Epithelial cell of prostate (primary cell): ENCODE data around the gene IFRD2.
"Not testable (repeated sequence)": the region's sequence is repeated elsewhere in the genome, so short reads cannot be mapped to it uniquely, and the experiment has no call there.

ENCODE experiments used
- DNase-seq: peaks from one replicate; pipeline ENCODE4 v3.0.0-alpha.2; 2011; ENCODE audit warnings: low read depth, low spot score
- H3K27ac ChIP-seq: fragments of 450-650 bp; 2 replicates; pipeline ENCODE4 v1.5.1; 2017; ENCODE audit warnings: mild to moderate bottlenecking

Gene IFRD2

GRCh38 chr3:50324351-50325112 is 32.3 kb upstream of the IFRD2 start:
- DNase-seq = no peak
- no peak overlapping the region for H3K27ac ChIP-seq

- no peak overlapping the region for H3K27ac ChIP-seq
- no peak for DNase-seq
Observed at GRCh38 chr3:50323614-50324199, 31.5 kb upstream of the IFRD2 start.

GRCh38 chr3:50323092-50323600 is 30.9 kb upstream of the IFRD2 start:
- no peak overlapping the region for H3K27ac ChIP-seq
- DNase-seq = no peak

DNA sequence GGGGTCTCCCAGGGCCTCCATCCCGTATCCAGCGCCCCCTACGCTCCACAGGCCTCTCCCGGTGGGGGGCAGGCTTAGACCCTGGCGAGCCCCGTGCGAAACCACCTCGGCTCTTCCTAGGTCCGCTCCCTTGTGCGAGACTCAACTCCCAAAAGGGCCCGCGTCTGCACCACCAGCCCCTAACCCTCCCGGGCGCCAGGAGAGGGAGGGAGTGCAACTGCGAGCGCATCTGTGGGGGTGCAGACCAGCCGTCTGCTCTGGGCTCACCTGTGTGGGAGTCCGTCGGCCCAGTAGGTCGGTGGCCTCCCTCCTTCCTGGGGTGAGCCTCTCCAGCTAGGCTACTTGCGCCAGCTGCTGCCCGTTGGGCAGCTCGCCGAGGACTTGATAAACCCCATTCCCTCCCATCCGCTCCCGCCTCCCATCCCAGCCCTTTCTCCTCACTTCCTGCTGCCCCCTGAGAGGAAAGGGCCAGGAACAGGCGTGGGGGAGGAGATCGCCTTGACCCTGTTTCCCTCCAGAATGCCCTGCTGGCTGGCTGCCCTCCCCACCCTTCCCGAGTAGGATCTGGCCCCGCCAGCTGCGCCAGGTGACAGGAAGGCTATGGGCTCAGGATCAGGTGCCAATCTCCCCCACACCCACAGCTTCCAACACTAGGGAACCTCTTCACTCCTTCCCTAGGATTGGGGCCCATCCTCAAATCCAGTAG is 30.3 kb upstream of the IFRD2 start, which contains the start of gene HYAL2:
Gene HYAL2 (minus strand): TSS at position 360 of the 706 bp plus-strand sequence. CDS start 2,256 bp downstream, outside the sequence.
- no peak for DNase-seq
- peak within 1 kb of the TSS; percentile 76 for H3K27ac ChIP-seq

DNA sequence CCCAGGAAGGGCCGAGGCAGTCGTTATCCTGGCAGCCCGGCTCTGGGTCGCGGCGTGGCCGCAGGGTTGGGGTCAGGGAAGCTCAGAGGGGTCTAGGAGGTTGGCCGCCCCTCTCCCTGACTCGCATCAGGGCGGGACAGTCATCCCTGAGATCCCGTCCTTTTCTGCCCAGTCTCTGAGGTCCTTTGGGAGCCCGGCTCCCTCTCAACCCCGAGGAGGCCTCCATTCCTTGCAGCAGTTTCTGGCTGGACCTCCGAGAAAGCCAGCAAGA is 29.8 kb upstream of the IFRD2 start:
- no peak overlapping the region for H3K27ac ChIP-seq

DNA sequence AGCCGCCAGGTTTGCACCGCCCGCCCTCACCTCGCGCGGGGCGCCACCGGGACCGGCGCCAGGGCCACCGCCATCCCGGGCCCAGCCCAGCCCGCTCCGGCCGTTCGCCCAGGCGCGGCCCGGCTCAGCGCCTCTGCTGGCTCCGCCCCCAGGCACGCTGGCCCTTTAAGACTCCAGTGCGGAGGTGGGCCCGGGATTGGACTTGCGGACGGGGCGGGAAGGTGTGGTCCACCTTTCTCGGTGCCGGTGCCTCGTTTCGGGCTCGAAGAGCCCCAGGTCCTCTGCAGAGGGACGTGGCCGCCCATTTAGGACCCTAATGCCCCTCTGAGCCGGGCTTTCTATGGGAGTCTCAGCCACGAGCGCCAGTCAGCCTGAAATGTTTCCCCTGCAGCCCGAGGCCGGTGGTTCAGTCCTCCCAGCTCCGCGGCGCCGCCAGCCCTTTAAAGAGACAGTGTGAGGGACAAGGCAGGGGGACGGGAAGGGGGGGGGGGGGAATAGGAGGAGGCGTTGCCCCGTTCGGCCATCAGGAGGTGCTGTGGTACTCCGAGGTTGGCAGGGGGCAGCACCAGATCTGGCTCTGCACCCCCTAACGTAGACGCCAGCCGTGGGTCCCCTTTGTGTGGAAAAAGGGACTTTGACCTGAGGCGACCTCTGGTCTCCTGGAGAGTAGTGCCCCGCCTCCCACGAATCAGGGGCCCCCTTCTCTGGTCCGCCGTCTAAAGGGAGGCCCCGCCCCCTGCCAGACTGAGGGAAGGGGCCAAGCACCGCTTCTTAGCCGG is 29.3 kb upstream of the IFRD2 start:
- DNase-seq = no peak
- H3K27ac ChIP-seq = peak overlapping the region; percentile 76

More for the DNA sequence above, 29.8 kb upstream of the IFRD2 start:
- DNase-seq = no peak

GRCh38 chr3:50320853-50321335 is 28.7 kb upstream of the IFRD2 start:
- no peak for DNase-seq
- H3K27ac ChIP-seq = peak overlapping the region; percentile 76

DNA sequence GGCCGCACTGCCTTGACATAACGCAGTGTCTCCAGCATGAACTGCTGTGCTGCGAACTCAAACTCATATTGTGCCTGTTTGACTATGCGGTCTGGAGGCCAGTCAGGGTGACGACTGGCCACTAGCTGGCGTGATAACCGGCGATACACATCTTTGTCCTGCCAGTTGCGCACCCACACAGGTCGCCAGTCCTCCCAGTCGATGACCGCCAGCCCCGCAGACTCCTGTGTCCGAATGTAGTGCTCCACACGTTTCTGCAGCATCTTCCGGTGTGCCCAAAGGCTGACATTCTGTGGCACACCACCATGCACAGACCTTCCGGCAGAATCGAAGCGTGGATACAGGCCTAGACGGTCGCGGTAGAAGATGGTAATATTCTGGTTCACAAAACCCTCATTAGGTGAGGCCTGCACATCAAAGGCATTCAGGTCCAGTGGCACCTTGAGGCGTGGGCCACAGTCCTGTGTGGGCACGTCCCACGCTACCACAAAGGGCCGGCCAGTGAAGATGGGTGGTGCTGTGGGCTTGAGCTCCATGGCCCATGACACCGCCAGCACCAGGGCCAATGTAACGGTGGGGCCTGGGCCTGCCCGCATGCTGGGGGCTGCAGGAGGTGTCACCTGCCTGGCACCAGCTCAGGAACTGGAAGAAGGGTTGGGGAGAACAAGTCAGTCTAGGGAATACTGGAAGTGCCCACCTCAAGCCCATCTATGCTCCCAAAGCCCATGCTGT is 27.8 kb upstream of the IFRD2 start:
- peak overlapping the region; percentile 76 for H3K27ac ChIP-seq
- no peak for DNase-seq

- no peak overlapping the region for H3K27ac ChIP-seq
- DNase-seq = no peak
Observed at GRCh38 chr3:50319181-50319893, 27.1 kb upstream of the IFRD2 start.

GRCh38 chr3:50318615-50319014 is 26.4 kb upstream of the IFRD2 start:
- no peak for DNase-seq
- peak overlapping the region; percentile 97 for H3K27ac ChIP-seq

GRCh38 chr3:50318163-50318562 is 25.9 kb upstream of the IFRD2 start:
- DNase-seq = no peak
- H3K27ac ChIP-seq = peak overlapping the region; percentile 97

DNA sequence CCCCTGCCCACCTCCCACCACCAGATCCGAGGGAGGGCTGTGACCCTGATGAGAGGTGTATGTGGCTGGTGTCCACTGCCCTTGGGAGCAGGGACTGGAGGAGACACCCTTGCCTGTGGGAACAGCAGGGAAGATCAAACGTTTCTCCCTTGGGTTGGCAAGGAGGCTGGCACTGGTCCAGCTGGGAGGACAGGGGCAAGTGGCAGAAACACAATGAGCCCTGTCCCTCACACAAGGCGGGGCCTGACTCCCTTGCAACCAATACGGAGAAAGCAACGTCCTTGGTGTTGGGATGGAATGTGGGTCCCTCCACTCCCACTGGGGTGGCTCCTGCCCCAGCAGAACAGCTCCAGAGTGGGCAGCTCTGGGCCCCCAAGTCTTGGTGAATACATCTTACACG is 25.1 kb upstream of the IFRD2 start:
- peak overlapping the region; percentile 97 for H3K27ac ChIP-seq

GRCh38 chr3:50316657-50317242 is 24.5 kb upstream of the IFRD2 start:
- peak; percentile 92 for DNase-seq
- H3K27ac ChIP-seq = peak overlapping the region; percentile 97

More for the DNA sequence above, 25.1 kb upstream of the IFRD2 start:
- DNase-seq = no peak

DNA sequence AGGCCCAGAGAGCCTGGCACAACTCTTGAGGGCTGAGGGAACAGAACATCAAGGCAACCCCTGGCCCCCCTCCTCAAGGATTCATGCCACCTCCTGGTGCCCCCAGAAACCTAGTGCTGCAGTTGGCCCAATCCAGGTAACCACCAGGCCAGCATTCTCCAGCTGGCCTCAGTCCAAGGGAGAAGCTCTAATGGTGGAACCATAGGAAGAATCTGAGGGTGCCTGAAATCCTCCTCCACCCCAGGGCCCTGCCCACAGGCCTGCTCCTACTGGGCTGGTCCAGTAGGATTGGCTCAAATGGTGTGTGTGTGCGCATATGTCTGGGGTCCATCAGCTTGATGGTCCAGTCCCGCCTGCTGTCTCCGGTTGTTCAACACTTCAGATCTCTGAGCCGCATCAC is 22.6 kb upstream of the IFRD2 start:
- no peak overlapping the region for H3K27ac ChIP-seq
- DNase-seq = no peak

- no peak for DNase-seq
Observed at GRCh38 chr3:50314342-50314741, 22.1 kb upstream of the IFRD2 start.

DNA sequence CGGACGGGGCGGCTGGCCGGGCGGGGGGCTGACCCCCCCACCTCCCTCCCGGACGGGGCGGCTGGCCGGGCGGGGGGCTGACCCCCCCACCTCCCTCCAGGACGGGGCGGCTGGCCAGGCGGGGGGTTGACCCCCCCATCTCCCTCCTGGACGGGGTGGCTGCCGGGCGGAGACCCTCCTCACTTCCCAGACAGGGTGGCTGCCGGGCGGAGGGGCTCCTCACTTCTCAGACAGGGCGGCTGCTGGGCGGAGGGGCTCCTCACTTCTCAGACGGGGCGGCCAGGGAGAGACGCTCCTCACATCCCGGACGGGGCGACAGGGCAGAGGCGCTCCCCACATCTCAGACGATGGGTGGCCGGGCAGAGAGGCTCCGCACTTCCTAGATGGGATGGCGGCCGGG is 19.8 kb upstream of the IFRD2 start:
- not testable (repeated sequence) for DNase-seq, H3K27ac ChIP-seq

More at GRCh38 chr3:50314342-50314741, 22.1 kb upstream of the IFRD2 start:
- no peak overlapping the region for H3K27ac ChIP-seq

- DNase-seq = peak; percentile 49
- peak overlapping the region; percentile 67 for H3K27ac ChIP-seq
Observed at GRCh38 chr3:50304601-50305000, 12.4 kb upstream of the IFRD2 start.

DNA sequence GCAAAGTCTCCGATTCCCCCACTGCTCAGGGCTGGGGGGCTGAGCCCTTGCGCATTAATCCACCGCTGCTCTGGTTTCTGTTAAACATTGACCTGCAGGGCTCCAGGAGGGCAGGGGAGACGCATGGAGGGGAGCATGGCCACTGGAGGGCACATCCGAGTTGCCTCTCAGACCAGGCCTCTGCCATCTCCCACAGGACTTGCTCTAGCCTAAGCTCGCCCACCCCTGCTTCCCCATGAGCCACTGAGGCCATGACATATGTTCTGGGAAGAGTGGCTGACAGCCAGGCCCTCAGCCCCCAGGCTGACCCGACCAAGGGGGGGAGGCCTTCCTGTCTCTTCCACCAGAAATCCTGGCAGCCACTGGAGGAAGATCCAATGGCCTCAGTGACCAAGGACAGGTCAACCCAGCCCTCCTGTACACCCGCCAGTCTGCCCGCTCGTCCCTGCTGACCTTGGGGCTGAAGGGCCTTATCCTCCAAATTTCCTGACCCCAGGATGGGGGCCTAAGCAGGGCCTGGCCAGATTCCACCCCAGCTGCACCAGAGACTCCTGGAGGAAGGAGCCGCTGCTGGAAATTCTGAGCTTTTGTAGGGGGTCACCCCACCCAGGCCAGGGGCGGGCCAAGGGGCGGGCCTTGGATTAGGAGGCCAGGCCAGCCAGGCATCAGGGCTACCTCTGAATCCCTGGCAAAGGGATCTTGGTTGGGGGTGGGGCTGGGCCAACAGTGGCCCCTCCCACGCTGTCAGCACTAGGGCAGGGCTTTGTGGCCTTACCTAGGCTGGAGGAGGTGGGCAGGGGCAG is 11.0 kb upstream of the IFRD2 start, which contains the start of gene HYAL1:
Gene HYAL1 (minus strand): TSS at position 562 of the 803 bp plus-strand sequence. CDS start 618 bp downstream, outside the sequence.
- H3K27ac ChIP-seq = peak within 1 kb of the TSS; percentile 67

More for the DNA sequence above, 11.0 kb upstream of the IFRD2 start, which contains the start of gene HYAL1:
- DNase-seq = no peak
